ENCODE measurements around the gene WDR1.

DNA sequence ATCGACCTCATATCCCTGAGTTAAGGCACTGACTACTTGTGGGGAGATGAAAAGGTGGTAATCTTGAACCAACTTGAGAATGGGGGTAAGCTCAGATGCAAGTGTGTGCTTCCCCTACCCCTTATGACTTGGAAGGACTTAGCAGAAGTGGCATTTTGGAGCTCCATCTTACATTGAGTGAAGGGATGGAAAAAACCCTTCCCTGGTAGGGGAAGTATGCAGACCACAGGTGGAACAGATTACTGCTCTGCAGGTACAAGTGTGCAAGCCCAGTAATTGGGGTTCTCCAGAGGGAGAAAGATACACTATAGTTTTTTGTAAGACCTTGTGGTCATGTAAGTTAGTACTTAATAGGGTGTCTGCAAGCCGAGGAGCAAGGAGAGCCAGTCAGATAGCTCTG is 12.2 kb upstream of the WDR1 start:
- no peak for TF ChIP-seq EP300 (IDR thresholded peaks at IDR 0.05; ENCODE audit: low read depth)
- no peak for TF ChIP-seq POLR2AphosphoS5 (IDR thresholded peaks at IDR 0.05)
- TF ChIP-seq CTCF (IDR thresholded peaks at IDR 0.05) = no peak
- no peak for TF ChIP-seq POLR2A (IDR thresholded peaks at IDR 0.05)

Measured in transverse colon (tissue), 4 donors.